H9 (cell line): ENCODE results near the gene NAA35. TPM values are rescaled to one million over a fixed set of nuclear protein-coding genes. Genes with fewer than 3 reads are reported as not detected.

Experiments used
- DNase-seq: peaks from one replicate; pipeline ENCODE4 v3.0.0-alpha.2; 2017
- H2AFZ ChIP-seq: one replicate; pipeline ENCODE4 v1.6.1; 2013; ENCODE audit warnings: mild to moderate bottlenecking, low read length, control low read depth, moderate library complexity
- H2AK5ac ChIP-seq: 2 replicates; pipeline ENCODE4 v1.6.1; 2013; ENCODE audit warnings: low read length, control low read depth, mixed read lengths; ENCODE audit not compliant: insufficient read length
- H2BK120ac ChIP-seq: one replicate; pipeline ENCODE4 v1.6.1; 2013; ENCODE audit warnings: low read depth, mild to moderate bottlenecking, low read length, control low read depth, inconsistent platforms; ENCODE audit not compliant: poor library complexity, severe bottlenecking
- H2BK12ac ChIP-seq: 2 replicates; pipeline ENCODE4 v1.6.1; 2013; ENCODE audit warnings: low read length, control low read depth, mixed read lengths, low read depth; ENCODE audit not compliant: insufficient read length
- H2BK15ac ChIP-seq: 2 replicates; pipeline ENCODE4 v1.6.1; 2013; ENCODE audit warnings: low read depth, low read length, control low read depth
- H2BK20ac ChIP-seq: one replicate; pipeline ENCODE4 v1.6.1; 2013; ENCODE audit warnings: low read depth, mild to moderate bottlenecking, low read length, control low read depth, inconsistent platforms; ENCODE audit not compliant: poor library complexity, severe bottlenecking
- H2BK5ac ChIP-seq: 2 replicates; pipeline ENCODE4 v1.6.1; 2013; ENCODE audit warnings: low read length, control low read depth, mixed read lengths; ENCODE audit not compliant: insufficient read length
- H3K14ac ChIP-seq: 2 replicates; pipeline ENCODE4 v1.6.1; 2013; ENCODE audit warnings: low read length, control low read depth; ENCODE audit not compliant: insufficient read depth
- H3K18ac ChIP-seq: 2 replicates; pipeline ENCODE4 v1.6.1; 2013; ENCODE audit warnings: low read depth, mild to moderate bottlenecking, mixed read lengths, low read length, control low read depth; ENCODE audit not compliant: insufficient read length
- H3K23ac ChIP-seq: 2 replicates; pipeline ENCODE4 v1.6.1; 2013; ENCODE audit warnings: low read length, control low read depth, mixed read lengths, low read depth; ENCODE audit not compliant: insufficient read length
- H3K23me2 ChIP-seq: 2 replicates; pipeline ENCODE4 v1.6.1; 2013; ENCODE audit warnings: low read depth, mild to moderate bottlenecking, mixed read lengths, low read length, control low read depth; ENCODE audit not compliant: insufficient read length, poor library complexity, severe bottlenecking
- H3K27ac ChIP-seq: 2 replicates; pipeline ENCODE4 v1.5.1; 2013; ENCODE audit warnings: low read length, control low read depth, mixed read lengths, low read depth; ENCODE audit not compliant: insufficient read length
- H3K27me3 ChIP-seq: 2 replicates; pipeline ENCODE4 v1.6.1; 2013; ENCODE audit warnings: low read length, control low read depth, inconsistent platforms; ENCODE audit not compliant: insufficient read depth
- H3K4ac ChIP-seq: 2 replicates; pipeline ENCODE4 v1.6.1; 2013; ENCODE audit warnings: low read depth, mild to moderate bottlenecking, control low read depth, inconsistent platforms, low read length, moderate library complexity
- H3K4me1 ChIP-seq: 2 replicates; pipeline ENCODE4 v1.6.1; 2013; ENCODE audit warnings: low read length, control low read depth, inconsistent platforms; ENCODE audit not compliant: insufficient read depth
- H3K4me2 ChIP-seq: 2 replicates; pipeline ENCODE4 v1.6.1; 2013; ENCODE audit warnings: low read length, control low read depth, mixed read lengths; ENCODE audit not compliant: insufficient read length, insufficient read depth
- H3K56ac ChIP-seq: 2 replicates; pipeline ENCODE4 v1.6.1; 2013; ENCODE audit warnings: low read depth, mild to moderate bottlenecking, mixed read lengths, low read length, control low read depth; ENCODE audit not compliant: insufficient read length
- H3K79me1 ChIP-seq: 2 replicates; pipeline ENCODE4 v1.6.1; 2013; ENCODE audit warnings: low read depth, mild to moderate bottlenecking, moderate library complexity, low read length, control low read depth, inconsistent platforms; ENCODE audit not compliant: insufficient read depth, poor library complexity, severe bottlenecking
- H3K79me2 ChIP-seq: 2 replicates; pipeline ENCODE4 v1.6.1; 2013; ENCODE audit warnings: low read length, control low read depth, inconsistent platforms; ENCODE audit not compliant: insufficient read depth
- H3K9ac ChIP-seq: 2 replicates; pipeline ENCODE4 v1.6.1; 2013; ENCODE audit warnings: low read length, control low read depth, mixed read lengths; ENCODE audit not compliant: insufficient read length; ENCODE audit errors: extremely low read depth
- H3K9me3 ChIP-seq: one replicate; pipeline ENCODE4 v1.6.1; 2013; ENCODE audit warnings: low read depth, low read length, inconsistent platforms; ENCODE audit not compliant: control insufficient read depth
- H3T11ph ChIP-seq: one replicate; pipeline ENCODE4 v1.6.1; 2013; ENCODE audit warnings: mild to moderate bottlenecking, low read length, control low read depth, inconsistent platforms
- H4K20me1 ChIP-seq: one replicate; pipeline ENCODE4 v1.6.1; 2013; ENCODE audit not compliant: control insufficient read depth, insufficient read length, insufficient read depth
- H4K5ac ChIP-seq: 2 replicates; pipeline ENCODE4 v1.6.1; 2013; ENCODE audit warnings: low read depth, mild to moderate bottlenecking, mixed read lengths, low read length, control low read depth; ENCODE audit not compliant: insufficient read length
- H4K8ac ChIP-seq: replicated peaks from 2 replicates; pipeline ENCODE4 v1.6.1; 2013; ENCODE audit warnings: low read length, control low read depth, mixed read lengths, low read depth; ENCODE audit not compliant: insufficient read length
- H4K91ac ChIP-seq: 2 replicates; pipeline ENCODE4 v1.6.1; 2013; ENCODE audit warnings: low read depth, mild to moderate bottlenecking, moderate library complexity, mixed read lengths, low read length, control low read depth; ENCODE audit not compliant: insufficient read length
- H3K27ac Mint-ChIP-seq, 3 experiments: 2 replicates in 2 of 3; 3 replicates in 1 of 3; pipeline ENCODE4 v1.8.0; 2020 to 2021; ENCODE audit warnings: mixed read lengths in 3 of 3, mild to moderate bottlenecking in 1 of 3, moderate library complexity in 1 of 3
- H3K27me3 Mint-ChIP-seq: 2 replicates; pipeline ENCODE4 v1.8.0; 2021; ENCODE audit warnings: low read depth, mild to moderate bottlenecking, moderate library complexity, mixed read lengths
- H3K36me3 Mint-ChIP-seq, 3 experiments: 2 replicates in 2 of 3; 3 replicates in 1 of 3; pipeline ENCODE4 v1.8.0; 2020 to 2021; ENCODE audit warnings: low read depth in 3 of 3, mixed read lengths in 3 of 3; ENCODE audit not compliant: insufficient read depth in 1 of 3
- H3K4me1 Mint-ChIP-seq, 2 experiments: 2 replicates each; pipeline ENCODE4 v1.8.0; 2020; ENCODE audit warnings: mixed read lengths in 2 of 2
- H3K4me3 Mint-ChIP-seq, 2 experiments: 2 replicates in 1 of 2; 3 replicates in 1 of 2; pipeline ENCODE4 v1.8.0; 2020 to 2021; ENCODE audit warnings: mild to moderate bottlenecking in 2 of 2, mixed read lengths in 2 of 2, moderate library complexity in 1 of 2
- H3K9me3 Mint-ChIP-seq, 2 experiments: 2 replicates in 1 of 2; 3 replicates in 1 of 2; pipeline ENCODE4 v1.8.0; 2020; ENCODE audit warnings: mild to moderate bottlenecking in 2 of 2, mixed read lengths in 2 of 2, moderate library complexity in 1 of 2
- WGBS: extraction: QIAGEN DNeasy Blood & Tissue Kit; methylation state at CpG from one replicate; pipeline ENCODE4 v1.1.7; 2013; ENCODE audit warnings: missing lambda C conversion rate, low lambda C conversion rate, mixed read lengths; ENCODE audit not compliant: insufficient read length; ENCODE audit errors: extremely low coverage; 5-methylcytosine and 5-hydroxymethylcytosine counted together
- total RNA-seq: library from RNA; stranded (reverse); gene quantifications from 2 replicates; pipeline ENCODE4 v1.2.1, GENCODE V29; 2021
- TF ChIP-seq, protein P1 (sequence below): fragments of 200-600 bp; sonication (generic); conservative IDR thresholded peaks from 3 replicates; pipeline ENCODE4 v1.8.0; 2021; ENCODE audit warnings: antibody characterized with exemption, mild to moderate bottlenecking

NAA35 gene
- total RNA-seq, 1 experiment from 2014 or later = 38.6 TPM

DNA sequence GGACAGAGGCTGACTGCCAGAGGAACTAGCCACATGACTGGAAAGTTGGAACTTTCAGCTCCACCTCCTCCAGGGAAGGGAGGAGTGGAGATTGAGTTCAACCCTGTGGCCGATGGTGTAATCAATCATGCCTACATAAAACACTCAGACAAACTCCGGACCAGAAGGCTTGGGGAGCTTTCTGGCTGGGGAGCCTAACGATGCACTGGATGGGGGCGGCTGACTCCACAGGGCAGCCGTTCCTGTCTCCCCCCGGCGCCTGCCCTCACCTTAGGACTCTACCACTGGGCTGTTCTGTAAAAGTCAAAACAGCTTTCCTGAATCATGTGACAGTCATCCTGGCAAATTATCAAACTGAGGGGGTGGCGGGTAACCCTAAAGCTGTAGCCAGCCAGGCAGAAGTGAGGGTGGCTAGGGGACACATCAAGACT is 100.4 kb downstream of the NAA35 start:
- no peak overlapping the region for H4K91ac ChIP-seq
- no peak overlapping the region for H3K9ac ChIP-seq
- no peaks in the 10 kb centered on the region for H3K27me3 ChIP-seq
- no CpG with 5 or more reads among the region's 8 CpGs for WGBS
- H2BK5ac ChIP-seq = no peak overlapping the region
- TF ChIP-seq, protein P1, sequence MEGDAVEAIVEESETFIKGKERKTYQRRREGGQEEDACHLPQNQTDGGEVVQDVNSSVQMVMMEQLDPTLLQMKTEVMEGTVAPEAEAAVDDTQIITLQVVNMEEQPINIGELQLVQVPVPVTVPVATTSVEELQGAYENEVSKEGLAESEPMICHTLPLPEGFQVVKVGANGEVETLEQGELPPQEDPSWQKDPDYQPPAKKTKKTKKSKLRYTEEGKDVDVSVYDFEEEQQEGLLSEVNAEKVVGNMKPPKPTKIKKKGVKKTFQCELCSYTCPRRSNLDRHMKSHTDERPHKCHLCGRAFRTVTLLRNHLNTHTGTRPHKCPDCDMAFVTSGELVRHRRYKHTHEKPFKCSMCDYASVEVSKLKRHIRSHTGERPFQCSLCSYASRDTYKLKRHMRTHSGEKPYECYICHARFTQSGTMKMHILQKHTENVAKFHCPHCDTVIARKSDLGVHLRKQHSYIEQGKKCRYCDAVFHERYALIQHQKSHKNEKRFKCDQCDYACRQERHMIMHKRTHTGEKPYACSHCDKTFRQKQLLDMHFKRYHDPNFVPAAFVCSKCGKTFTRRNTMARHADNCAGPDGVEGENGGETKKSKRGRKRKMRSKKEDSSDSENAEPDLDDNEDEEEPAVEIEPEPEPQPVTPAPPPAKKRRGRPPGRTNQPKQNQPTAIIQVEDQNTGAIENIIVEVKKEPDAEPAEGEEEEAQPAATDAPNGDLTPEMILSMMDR = no peak
- H2AFZ ChIP-seq = no peak overlapping the region
- no peak overlapping the region for H3K23ac ChIP-seq
- no peaks in the 10 kb centered on the region for H3K23me2 ChIP-seq
- H3K36me3 Mint-ChIP-seq = peaks cover 17 to 36% (median 32%) of the 10 kb centered on the region in 3 experiments; a peak in 6 of 7 replicates
- H2BK120ac ChIP-seq = no peak overlapping the region
- H3K14ac ChIP-seq = no peak overlapping the region
- no peak overlapping the region for H3K4me3 Mint-ChIP-seq
- H4K8ac ChIP-seq = no peak overlapping the region
- no peak overlapping the region for H3K27ac Mint-ChIP-seq
- H2BK20ac ChIP-seq = no peak overlapping the region
- H3K4me1 Mint-ChIP-seq = peaks cover 0 to 4% of the 10 kb centered on the region in 2 experiments; a peak in 2 of 4 replicates
- H3K27me3 Mint-ChIP-seq = no peaks in the 10 kb centered on the region
- H4K5ac ChIP-seq = no peak overlapping the region
- no peaks in the 10 kb centered on the region for H3K4me1 ChIP-seq
- no peaks in the 10 kb centered on the region for H3K79me1 ChIP-seq
- no peaks in the 10 kb centered on the region for H4K20me1 ChIP-seq
- no peak overlapping the region for H3K4ac ChIP-seq
- no peaks in the 10 kb centered on the region for H3K79me2 ChIP-seq
- no peak overlapping the region for H2AK5ac ChIP-seq
- no peak overlapping the region for H2BK15ac ChIP-seq
- no peak overlapping the region for H3K27ac ChIP-seq
- H3K9me3 Mint-ChIP-seq = no peaks in the 10 kb centered on the region; a peak in 1 of 5 replicates
- DNase-seq = no peak
- H3T11ph ChIP-seq = no peak overlapping the region
- H2BK12ac ChIP-seq = no peak overlapping the region
- H3K18ac ChIP-seq = no peak overlapping the region
- no peak overlapping the region for H3K56ac ChIP-seq
- no peak overlapping the region for H3K4me2 ChIP-seq
- H3K9me3 ChIP-seq = no peaks in the 10 kb centered on the region
